GM12878 (cell line): ENCODE data around the gene ALG12. TPM values are rescaled to one million over a fixed set of nuclear protein-coding genes. Genes with fewer than 3 reads are reported as not detected.
A peak's percentile ranks its signal among the peaks of the same experiment; 100 is the strongest.

Source experiments
- FOS ChIP-seq: IDR thresholded peaks from 3 replicates; pipeline ENCODE4 v1.6.1; 2011; ENCODE audit warnings: borderline replicate concordance; ENCODE audit not compliant: insufficient read length; ENCODE audit errors: extremely low read depth
- HDAC6 ChIP-seq: fragments of 200-600 bp; sonication (generic); IDR thresholded peaks from one replicate; pipeline ENCODE4 v1.8.0; 2017; ENCODE audit warnings: antibody characterized with exemption; ENCODE audit not compliant: unreplicated experiment
- KAT2A ChIP-seq: conservative IDR thresholded peaks from 2 replicates; pipeline ENCODE4 v1.6.1; 2011; ENCODE audit warnings: low read depth, low read length; ENCODE audit not compliant: control insufficient read depth
- MEF2A ChIP-seq: IDR thresholded peaks from 2 replicates; pipeline ENCODE4 v1.6.1; 2011; ENCODE audit warnings: low read depth, mild to moderate bottlenecking, low read length, moderate library complexity; ENCODE audit not compliant: insufficient read depth
- MLLT1 ChIP-seq: fragments of 450-650 bp; IDR thresholded peaks from 2 replicates; pipeline ENCODE4 v1.6.1; 2016; ENCODE audit warnings: mild to moderate bottlenecking
- MTA3 ChIP-seq: IDR thresholded peaks from 2 replicates; pipeline ENCODE4 v1.6.1; 2012; ENCODE audit warnings: low read length, inconsistent platforms, borderline replicate concordance
- NBN ChIP-seq: fragments of 450-650 bp; IDR thresholded peaks from 2 replicates; pipeline ENCODE4 v1.6.1; 2016
- PAX5 ChIP-seq: IDR thresholded peaks from 2 replicates; pipeline ENCODE4 v1.6.1; 2011; ENCODE audit warnings: low read depth, low read length, borderline replicate concordance
- POLR2A ChIP-seq: IDR thresholded peaks from 2 replicates; pipeline ENCODE4 v1.6.1; 2011; ENCODE audit warnings: low read depth, mild to moderate bottlenecking, low read length
- POLR2AphosphoS2 ChIP-seq: IDR thresholded peaks from 2 replicates; pipeline ENCODE4 v1.6.1; 2011; ENCODE audit warnings: low read depth, mild to moderate bottlenecking, low read length, improper control_type of control experiment, moderate library complexity
- RB1 ChIP-seq: fragments of 450-650 bp; formaldehyde crosslinking; IDR thresholded peaks from 2 replicates; pipeline ENCODE4 v1.6.1; 2017; ENCODE audit warnings: mild to moderate bottlenecking, borderline replicate concordance
- RFX5 ChIP-seq: IDR thresholded peaks from 2 replicates; pipeline ENCODE4 v1.6.1; 2011; ENCODE audit warnings: low read depth, low read length, improper control_type of control experiment
- SUZ12 ChIP-seq: fragments of 200-600 bp; sonication (generic); IDR thresholded peaks from one replicate; pipeline ENCODE4 v1.6.1; 2018; ENCODE audit warnings: antibody characterized with exemption, mild to moderate bottlenecking; ENCODE audit not compliant: unreplicated experiment
- TCF12 ChIP-seq: IDR thresholded peaks from 2 replicates; pipeline ENCODE4 v1.6.1; 2011; ENCODE audit warnings: low read depth, mild to moderate bottlenecking, low read length
- ZNF217 ChIP-seq: fragments of 450-650 bp; IDR thresholded peaks from 2 replicates; pipeline ENCODE4 v1.6.1; 2017; ENCODE audit warnings: antibody characterized with exemption, mild to moderate bottlenecking
- ZNF274 ChIP-seq: IDR thresholded peaks from one replicate; pipeline ENCODE4 v1.8.0; 2011; ENCODE audit not compliant: insufficient read length, insufficient read depth
- polyA plus RNA-seq, 11 experiments: library from polyadenylated mRNA; depleted of rRNA in 4 of 11; unstranded in 6 of 11; stranded (reverse) in 5 of 11; fragments of >200 nt; fragmentation: Nextera tagmentation in 4 of 11; fragmentation: Illumina TruSeq in 1 of 11; extraction: Ambion mirVana in 4 of 11; extraction: Trizol in 1 of 11; gene quantifications; 1 replicate in 1 of 11; 2 replicates in 10 of 11; pipeline versions ENCODE4 v1.2.1 to v1.2.3, GENCODE V29; 2011 to 2016; ENCODE audit warnings: inconsistent platforms in 2 of 11, missing spikeins in 2 of 11, low read depth in 1 of 11
- total RNA-seq, 4 experiments: library from RNA; depleted of rRNA in 3 of 4; stranded (reverse); fragments of >200 nt in 3 of 4; fragmentation: Illumina TruSeq in 1 of 4; extraction: Trizol in 1 of 4; gene quantifications; 2 replicates each; pipeline versions ENCODE4 v1.2.1 to v1.2.3, GENCODE V29; 2013 to 2021
- TF ChIP-seq, protein P1 (sequence below): fragments of 450-650 bp; formaldehyde crosslinking; IDR thresholded peaks from 2 replicates; pipeline ENCODE4 v1.4.0; 2020; ENCODE audit warnings: mild to moderate bottlenecking, moderate library complexity
- TF ChIP-seq, protein P2 (sequence below): fragments of 450-650 bp; IDR thresholded peaks from 2 replicates; pipeline ENCODE4 v1.6.1; 2017; ENCODE audit warnings: antibody characterized with exemption, mild to moderate bottlenecking, moderate library complexity
- TF ChIP-seq, protein P3 (sequence below): fragments of 450-650 bp; IDR thresholded peaks from 2 replicates; pipeline ENCODE4 v1.6.1; 2017; ENCODE audit warnings: borderline replicate concordance

The ALG12 gene
- total and polyA plus RNA-seq, 10 of the 15 experiments (the other 5 are each of a cell fraction or from before 2014, with no cell fraction given): 0.22 to 23.4 (median 6.6) TPM

GRCh38 chr22:49929211-49929979 is 11.2 kb upstream of the ALG12 start (continued):
- TF ChIP-seq TCF12 (peak; percentile 83; the same call in 1 of the 2 replicates), RFX5 (no peak), POLR2AphosphoS2 (no peak), MEF2A (no peak), ZNF274 (no peak), HDAC6 (no peak), PAX5 (peak; percentile 79; the same call in 1 of the 2 replicates), MLLT1 (no peak), KAT2A (no peak), NBN (no peak), ZNF217 (0 out of 2 replicates have a peak, but pooled peaks have one; percentile 36), MTA3 (no peak), SUZ12 (no peak), POLR2A (no peak), FOS (no peak), RB1 (peak; percentile 89; the same call in 1 of the 2 replicates)
- TF ChIP-seq, protein P1, sequence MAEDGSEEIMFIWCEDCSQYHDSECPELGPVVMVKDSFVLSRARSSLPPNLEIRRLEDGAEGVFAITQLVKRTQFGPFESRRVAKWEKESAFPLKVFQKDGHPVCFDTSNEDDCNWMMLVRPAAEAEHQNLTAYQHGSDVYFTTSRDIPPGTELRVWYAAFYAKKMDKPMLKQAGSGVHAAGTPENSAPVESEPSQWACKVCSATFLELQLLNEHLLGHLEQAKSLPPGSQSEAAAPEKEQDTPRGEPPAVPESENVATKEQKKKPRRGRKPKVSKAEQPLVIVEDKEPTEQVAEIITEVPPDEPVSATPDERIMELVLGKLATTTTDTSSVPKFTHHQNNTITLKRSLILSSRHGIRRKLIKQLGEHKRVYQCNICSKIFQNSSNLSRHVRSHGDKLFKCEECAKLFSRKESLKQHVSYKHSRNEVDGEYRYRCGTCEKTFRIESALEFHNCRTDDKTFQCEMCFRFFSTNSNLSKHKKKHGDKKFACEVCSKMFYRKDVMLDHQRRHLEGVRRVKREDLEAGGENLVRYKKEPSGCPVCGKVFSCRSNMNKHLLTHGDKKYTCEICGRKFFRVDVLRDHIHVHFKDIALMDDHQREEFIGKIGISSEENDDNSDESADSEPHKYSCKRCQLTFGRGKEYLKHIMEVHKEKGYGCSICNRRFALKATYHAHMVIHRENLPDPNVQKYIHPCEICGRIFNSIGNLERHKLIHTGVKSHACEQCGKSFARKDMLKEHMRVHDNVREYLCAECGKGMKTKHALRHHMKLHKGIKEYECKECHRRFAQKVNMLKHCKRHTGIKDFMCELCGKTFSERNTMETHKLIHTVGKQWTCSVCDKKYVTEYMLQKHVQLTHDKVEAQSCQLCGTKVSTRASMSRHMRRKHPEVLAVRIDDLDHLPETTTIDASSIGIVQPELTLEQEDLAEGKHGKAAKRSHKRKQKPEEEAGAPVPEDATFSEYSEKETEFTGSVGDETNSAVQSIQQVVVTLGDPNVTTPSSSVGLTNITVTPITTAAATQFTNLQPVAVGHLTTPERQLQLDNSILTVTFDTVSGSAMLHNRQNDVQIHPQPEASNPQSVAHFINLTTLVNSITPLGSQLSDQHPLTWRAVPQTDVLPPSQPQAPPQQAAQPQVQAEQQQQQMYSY (CRISPR knock-in tag): no peak
- TF ChIP-seq, protein P2, sequence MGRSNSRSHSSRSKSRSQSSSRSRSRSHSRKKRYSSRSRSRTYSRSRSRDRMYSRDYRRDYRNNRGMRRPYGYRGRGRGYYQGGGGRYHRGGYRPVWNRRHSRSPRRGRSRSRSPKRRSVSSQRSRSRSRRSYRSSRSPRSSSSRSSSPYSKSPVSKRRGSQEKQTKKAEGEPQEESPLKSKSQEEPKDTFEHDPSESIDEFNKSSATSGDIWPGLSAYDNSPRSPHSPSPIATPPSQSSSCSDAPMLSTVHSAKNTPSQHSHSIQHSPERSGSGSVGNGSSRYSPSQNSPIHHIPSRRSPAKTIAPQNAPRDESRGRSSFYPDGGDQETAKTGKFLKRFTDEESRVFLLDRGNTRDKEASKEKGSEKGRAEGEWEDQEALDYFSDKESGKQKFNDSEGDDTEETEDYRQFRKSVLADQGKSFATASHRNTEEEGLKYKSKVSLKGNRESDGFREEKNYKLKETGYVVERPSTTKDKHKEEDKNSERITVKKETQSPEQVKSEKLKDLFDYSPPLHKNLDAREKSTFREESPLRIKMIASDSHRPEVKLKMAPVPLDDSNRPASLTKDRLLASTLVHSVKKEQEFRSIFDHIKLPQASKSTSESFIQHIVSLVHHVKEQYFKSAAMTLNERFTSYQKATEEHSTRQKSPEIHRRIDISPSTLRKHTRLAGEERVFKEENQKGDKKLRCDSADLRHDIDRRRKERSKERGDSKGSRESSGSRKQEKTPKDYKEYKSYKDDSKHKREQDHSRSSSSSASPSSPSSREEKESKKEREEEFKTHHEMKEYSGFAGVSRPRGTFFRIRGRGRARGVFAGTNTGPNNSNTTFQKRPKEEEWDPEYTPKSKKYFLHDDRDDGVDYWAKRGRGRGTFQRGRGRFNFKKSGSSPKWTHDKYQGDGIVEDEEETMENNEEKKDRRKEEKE: no peak
- TF ChIP-seq, protein P3, sequence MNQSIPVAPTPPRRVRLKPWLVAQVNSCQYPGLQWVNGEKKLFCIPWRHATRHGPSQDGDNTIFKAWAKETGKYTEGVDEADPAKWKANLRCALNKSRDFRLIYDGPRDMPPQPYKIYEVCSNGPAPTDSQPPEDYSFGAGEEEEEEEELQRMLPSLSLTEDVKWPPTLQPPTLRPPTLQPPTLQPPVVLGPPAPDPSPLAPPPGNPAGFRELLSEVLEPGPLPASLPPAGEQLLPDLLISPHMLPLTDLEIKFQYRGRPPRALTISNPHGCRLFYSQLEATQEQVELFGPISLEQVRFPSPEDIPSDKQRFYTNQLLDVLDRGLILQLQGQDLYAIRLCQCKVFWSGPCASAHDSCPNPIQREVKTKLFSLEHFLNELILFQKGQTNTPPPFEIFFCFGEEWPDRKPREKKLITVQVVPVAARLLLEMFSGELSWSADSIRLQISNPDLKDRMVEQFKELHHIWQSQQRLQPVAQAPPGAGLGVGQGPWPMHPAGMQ: no peak
